AG20443 (cell line): ENCODE results near the gene NKAIN2.
"Not testable (repeated sequence)": the region's sequence is repeated elsewhere in the genome, so short reads cannot be mapped to it uniquely, and the experiment has no call there.

ENCODE experiments used
- DNase-seq: peaks from one replicate; pipeline ENCODE4 v3.0.0; 2012; ENCODE audit warnings: low spot score, mixed read lengths

The NKAIN2 gene

DNA sequence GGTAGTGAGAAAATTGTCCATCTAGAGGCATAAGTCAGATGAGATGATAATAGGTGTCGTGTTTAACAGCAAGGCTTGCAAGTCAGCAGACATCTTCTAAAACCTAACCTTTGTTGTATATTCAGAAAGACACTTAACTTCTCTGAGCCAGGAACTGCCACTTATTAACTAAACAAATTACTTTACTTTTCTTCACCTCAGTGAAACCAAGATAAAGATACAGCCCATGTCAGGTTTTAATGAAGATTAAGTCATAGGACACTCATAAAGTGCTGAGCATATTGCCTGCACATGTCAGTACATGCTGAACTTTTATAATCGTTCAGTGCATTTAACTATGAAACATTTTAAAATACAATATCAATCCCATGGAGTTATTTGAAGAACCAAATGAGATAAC, 286.8 kb downstream of the NKAIN2 start:
- DNase-seq, result no peak

- no peak for DNase-seq
Observed at GRCh38 chr6:124099520-124099919, 295.9 kb downstream of the NKAIN2 start.

DNA sequence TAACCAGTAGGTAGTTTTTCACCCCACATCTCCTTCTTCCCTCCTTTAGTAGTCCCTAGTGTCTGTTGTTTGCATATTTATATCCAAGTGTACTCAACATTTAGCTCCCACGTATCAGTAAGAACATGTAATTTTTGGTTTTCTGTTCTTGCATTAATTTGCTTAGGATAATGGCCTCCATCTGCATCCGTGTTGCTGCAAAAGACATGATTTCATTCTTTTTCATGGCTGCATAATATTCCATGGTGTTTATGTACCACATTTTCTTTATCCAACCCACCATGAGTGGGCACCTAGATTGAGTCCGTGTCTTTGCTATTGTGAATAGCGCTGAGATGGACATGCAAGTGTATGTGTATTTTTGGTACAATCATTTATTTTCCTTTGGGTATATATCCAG, 306.8 kb downstream of the NKAIN2 start:
- no peak for DNase-seq

DNA sequence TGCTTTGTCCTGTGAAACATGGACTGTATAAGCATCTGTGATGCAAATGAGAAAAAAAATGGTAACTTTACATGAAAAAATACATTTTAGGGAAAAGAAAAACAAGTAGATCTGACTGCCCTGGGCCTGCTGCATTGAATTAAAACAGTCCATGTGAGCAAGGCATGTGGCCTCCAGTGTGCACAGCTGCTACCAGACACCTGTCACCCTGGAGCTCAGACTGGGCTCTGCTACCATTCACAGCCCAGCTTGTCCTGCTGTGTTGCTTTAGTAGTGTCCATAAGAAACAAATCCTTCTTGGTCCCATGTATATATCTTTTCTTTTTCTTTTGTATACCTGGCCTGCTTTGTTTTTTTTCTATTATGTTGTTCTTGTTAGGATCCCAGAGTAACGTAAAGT, 315.9 kb downstream of the NKAIN2 start:
- DNase-seq, result no peak

GRCh38 chr6:124123617-124124209, 320.0 kb downstream of the NKAIN2 start:
- DNase-seq, result no peak

DNA sequence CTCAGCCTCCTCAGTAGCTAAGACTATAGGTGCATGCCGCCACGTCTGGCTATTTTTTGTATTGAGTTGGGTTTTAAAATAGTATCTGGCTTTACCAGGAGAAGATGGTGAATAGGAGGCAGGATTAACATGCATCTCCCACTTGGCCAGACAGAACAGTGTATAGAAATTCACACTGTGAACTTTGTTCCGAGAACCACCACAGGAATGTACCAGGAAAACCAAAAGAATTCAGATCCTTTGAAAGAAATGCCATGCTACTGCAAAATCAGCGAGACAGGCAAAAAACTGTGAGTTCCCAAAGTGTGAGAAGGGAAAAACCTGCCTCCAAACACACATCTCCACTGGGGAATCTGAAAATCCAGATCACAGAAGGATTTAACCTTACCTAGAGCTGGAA, 327.6 kb downstream of the NKAIN2 start:
- DNase-seq, result no peak

- DNase-seq, result no peak
Observed at GRCh38 chr6:124131779-124132178, 328.1 kb downstream of the NKAIN2 start.

DNA sequence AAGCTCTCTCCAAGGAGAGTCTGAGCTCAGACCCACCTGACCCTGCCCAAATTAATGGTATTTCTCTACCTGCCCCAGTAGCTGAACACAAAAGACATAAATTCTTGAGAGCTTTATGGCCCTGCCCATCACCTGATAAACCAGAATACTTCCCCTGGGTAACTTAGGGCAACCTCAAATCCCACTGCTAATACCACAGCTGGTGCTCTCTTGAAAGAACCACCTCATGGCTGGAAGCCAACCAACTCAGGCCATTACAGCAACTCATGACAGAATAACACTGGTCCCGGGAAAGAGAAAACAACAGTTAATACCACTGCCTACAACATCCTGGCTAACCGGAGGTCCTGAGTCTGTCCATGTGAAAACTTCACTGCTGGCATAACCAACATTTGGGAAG, 328.6 kb downstream of the NKAIN2 start:
- no peak for DNase-seq

DNA sequence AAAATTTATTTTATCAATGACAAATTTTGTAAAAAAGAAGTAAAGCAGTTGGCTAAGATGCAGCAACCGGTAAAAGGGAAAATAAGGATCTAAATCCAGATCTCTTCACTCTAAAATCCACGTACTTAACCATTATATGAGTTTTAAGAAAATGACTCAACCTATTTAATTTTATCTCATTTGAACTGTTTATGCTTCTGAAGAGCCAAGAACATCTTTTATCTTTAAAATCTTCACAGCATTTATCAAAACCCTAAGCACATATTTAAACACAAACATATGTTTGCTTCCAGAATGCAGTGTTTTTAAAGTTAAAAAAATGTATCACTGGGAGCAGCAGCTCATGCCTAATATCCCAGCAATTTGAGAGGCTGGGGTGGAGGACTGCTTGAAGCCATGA, 339.2 kb downstream of the NKAIN2 start:
- DNase-seq, result no peak

DNA sequence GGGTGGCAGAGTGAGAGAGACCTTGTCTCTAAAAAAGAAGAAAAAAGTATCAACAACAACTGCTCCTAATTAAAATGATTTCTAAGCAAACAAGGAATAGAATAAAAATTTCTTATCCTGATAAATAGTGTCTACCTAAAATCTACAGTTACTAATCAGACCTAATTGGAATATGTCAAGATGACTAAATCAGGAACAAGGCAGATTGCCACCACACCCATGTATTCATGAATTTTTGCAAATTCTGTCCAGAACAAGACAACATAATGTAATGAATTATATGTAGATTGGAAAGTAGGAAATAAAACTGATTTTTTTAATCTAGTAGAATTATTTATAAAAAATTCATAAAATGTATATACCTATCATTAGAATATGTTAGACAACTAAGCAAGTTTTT, 339.8 kb downstream of the NKAIN2 start:
- DNase-seq, result no peak

DNA sequence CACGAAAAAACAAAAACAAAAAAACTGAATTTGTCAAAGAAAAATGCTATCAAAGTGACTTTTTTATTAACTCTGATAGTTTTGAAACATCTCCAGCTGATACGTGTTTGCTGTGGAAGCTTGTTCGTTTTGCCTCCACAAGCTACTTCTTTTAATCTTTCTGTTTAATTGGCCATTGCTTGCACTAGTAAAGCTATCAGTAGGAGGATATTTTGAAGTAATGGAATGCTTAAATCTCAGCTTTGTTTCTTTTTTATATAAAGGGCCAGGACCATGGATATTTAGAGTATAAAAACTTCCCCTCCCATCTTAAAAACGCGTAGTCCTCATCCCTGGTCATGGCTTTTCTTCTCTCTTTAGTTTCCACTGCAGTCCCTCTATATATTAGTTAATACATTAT, 344.0 kb downstream of the NKAIN2 start:
- no peak for DNase-seq

DNA sequence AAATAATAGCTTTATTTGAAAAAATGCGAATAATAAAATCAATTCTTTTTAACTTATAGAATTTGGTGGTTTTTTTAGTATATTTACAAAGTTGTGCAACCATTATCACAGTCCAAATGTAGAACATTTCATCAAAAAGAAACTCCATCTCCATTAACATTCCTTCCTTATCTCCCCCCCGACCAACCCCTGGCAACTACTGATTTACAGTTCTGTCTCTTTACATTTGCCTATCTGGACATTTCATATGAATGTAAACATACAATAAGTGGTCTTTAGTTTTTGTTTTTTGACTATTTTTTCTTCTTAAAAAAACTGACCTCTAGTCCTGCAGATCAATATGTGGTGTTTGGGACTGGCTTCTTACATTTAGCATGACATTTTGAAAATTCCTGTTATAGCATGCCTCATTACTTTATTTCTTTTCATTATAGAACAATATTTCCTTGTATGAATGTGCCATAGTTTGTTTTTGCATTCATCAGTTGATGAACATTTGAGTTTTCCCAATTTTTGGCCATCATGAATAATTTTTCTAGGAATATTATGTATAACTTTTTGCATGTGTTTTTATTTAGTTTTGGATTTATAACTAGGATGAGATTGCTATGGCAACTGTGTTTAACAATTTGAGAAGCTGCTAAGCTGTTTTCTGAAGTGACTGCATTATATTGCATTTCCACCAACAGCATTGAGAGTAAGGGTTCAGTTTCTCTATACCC, 344.7 kb downstream of the NKAIN2 start:
- DNase-seq, result no peak

- DNase-seq, result no peak
Observed at GRCh38 chr6:124149646-124150045, 346.0 kb downstream of the NKAIN2 start.

DNA sequence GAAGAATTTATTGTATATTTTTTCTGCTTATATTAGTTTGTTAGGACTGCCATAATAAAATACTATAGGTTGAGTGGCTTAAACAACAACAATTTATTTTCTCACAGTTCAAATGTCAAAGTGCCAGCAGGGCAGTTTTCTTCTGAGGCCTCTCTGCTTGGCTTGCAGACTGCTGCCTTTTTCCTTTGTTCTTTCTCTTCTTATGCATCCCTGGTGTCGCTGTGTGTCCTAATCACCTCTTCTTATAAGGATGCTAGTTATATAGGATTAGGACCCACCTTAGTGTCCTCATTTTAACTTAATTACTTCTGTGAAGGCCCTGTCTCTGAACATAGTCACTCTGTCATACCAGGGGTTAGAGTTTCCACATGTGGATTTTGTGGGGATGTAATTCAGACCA, 354.4 kb downstream of the NKAIN2 start:
- no peak for DNase-seq

DNA sequence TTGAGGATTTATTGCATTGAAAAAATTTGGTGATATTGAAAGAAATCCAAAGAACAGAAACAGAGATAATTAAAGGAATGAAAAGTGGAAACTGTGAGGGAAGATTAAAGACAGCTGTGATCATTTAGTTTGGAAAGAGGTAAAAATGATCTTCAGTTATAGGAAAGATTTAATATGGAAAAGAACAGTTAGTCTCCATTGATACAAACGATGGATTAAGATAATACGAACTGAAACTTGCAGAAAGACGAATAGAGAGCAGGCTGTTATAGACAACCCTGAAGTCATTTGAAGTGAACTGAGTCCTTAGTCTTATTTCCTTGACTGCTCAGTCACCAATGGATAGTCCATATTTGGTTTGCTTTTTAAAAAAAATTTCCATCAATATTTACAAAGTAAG, 360.0 kb downstream of the NKAIN2 start:
- DNase-seq, result no peak

- no peak for DNase-seq
Observed at GRCh38 chr6:124164343-124164742, 360.7 kb downstream of the NKAIN2 start.

- DNase-seq, result not testable (repeated sequence)
Observed at GRCh38 chr6:124167249-124167648, 363.6 kb downstream of the NKAIN2 start.

- no peak for DNase-seq
Observed at GRCh38 chr6:124190256-124190655, 386.6 kb downstream of the NKAIN2 start.

DNA sequence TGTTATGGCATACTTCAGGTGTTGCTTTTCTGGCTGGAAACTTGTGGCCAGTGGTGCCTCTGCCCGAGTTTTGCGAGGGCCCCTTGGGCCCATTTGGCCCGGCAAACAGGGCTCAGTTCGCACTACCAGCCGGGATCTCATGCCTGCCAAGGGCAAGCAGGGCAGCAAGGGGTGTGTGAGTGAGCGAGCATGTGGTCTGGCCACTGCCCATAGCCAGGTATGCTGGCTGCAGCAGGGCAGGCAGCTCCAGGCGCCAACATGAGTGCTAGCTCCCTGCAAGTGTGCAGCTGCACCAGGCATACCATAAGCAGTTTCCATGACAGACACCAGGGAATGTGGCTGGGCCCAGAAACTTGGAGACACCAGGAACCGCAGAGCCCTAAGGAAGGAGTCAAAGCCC, 389.5 kb downstream of the NKAIN2 start:
- no peak for DNase-seq

- no peak for DNase-seq
Observed at GRCh38 chr6:124197148-124197547, 393.5 kb downstream of the NKAIN2 start.

- no peak for DNase-seq
Observed at GRCh38 chr6:124199286-124199685, 395.6 kb downstream of the NKAIN2 start.

- DNase-seq, result no peak
Observed at GRCh38 chr6:124200661-124201060, 397.0 kb downstream of the NKAIN2 start.

DNA sequence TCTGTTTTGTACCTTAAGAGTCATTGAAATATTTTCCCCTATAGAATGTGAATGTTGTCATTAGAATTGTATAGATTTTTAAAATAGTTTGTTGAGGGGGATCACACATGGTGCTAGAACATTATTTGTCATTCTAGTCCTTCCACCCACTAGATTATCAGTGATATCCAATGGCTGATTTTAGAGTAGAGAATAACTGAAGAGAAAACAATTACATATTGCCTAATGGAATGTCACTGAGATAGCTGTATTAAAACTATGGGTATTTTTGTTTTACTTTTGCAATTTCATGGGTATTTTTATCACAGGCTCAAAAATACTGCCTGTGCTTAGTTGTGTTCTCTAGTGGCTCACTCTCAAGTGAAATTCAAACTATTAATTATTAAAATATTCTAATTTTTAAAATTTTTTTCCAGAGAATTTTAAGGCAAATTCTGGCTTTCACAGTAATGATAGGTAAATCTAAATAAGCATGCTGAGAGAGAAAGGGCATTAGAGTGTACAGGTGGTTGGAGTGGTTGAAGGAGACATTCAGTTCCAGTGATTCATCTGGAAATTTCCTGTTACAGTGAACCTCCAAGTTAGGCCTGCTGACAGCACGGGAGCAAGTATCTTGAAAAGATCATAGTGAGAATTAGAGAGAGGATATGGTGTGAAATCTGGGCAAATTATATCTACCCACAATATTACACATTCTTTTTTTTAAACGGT, 399.6 kb downstream of the NKAIN2 start:
- DNase-seq, result no peak

DNA sequence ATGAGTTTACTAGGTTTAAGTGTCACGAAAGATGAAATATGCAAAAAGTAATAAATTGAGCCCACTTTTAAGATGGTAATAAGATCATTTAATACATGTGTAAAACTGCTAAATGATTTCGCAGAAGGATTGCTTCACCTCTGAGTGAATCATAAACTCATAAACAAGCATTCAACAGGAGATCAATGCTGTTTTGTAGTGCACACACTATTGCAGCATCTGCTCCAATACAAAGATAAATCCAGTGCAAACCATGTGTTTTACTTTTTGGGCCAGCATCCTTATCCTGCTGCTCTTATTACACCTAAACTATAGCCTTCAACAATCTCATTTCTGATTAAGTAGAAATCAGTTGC, 400.1 kb downstream of the NKAIN2 start:
- DNase-seq, result no peak
